ENCODE measurements around the gene FCGR2B.
"Not testable (repeated sequence)": the region's sequence is repeated elsewhere in the genome, so short reads cannot be mapped to it uniquely, and the experiment has no call there.

DNA sequence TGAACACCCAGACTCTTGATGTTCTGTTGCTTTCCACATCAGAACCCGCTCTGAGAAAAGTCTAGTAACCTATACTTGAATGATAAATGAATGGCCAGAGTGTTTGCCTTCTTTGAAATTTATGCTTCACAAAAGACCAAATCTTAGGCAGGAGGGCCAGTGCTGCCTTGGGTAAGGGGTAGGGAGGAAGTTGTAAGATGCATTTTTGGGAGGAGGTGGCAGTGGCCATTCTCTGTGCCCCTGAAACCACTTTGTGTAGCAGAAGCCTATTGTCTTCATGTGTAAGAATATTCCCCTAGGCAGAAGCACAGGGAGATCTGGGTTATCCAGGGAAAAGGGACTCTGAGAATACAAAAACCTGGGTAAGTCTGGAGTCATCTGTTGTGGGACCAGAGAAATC lies 626 bp downstream of the FCGR2B start:
- TF ChIP-seq, protein P1, sequence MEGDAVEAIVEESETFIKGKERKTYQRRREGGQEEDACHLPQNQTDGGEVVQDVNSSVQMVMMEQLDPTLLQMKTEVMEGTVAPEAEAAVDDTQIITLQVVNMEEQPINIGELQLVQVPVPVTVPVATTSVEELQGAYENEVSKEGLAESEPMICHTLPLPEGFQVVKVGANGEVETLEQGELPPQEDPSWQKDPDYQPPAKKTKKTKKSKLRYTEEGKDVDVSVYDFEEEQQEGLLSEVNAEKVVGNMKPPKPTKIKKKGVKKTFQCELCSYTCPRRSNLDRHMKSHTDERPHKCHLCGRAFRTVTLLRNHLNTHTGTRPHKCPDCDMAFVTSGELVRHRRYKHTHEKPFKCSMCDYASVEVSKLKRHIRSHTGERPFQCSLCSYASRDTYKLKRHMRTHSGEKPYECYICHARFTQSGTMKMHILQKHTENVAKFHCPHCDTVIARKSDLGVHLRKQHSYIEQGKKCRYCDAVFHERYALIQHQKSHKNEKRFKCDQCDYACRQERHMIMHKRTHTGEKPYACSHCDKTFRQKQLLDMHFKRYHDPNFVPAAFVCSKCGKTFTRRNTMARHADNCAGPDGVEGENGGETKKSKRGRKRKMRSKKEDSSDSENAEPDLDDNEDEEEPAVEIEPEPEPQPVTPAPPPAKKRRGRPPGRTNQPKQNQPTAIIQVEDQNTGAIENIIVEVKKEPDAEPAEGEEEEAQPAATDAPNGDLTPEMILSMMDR (IDR thresholded peaks at IDR 0.05), result not testable (repeated sequence)
- not testable (repeated sequence) for TF ChIP-seq POLR2A (IDR thresholded peaks at IDR 0.05)

All from thyroid gland (tissue), 4 donors.